Stimulated activated CD8-positive, alpha-beta memory T cell treated with anti-CD3 and anti-CD28 coated beads, Interleukin-4, amount 100 ng/mL, for 48 hours (primary cell): ENCODE measurements around the gene ST6GALNAC5.
"Not testable (repeated sequence)": the region's sequence is repeated elsewhere in the genome, so short reads cannot be mapped to it uniquely, and the experiment has no call there.

Source experiments
- DNase-seq: peaks from one replicate; pipeline ENCODE4 v3.0.0-alpha.2; 2020

The ST6GALNAC5 gene

DNA sequence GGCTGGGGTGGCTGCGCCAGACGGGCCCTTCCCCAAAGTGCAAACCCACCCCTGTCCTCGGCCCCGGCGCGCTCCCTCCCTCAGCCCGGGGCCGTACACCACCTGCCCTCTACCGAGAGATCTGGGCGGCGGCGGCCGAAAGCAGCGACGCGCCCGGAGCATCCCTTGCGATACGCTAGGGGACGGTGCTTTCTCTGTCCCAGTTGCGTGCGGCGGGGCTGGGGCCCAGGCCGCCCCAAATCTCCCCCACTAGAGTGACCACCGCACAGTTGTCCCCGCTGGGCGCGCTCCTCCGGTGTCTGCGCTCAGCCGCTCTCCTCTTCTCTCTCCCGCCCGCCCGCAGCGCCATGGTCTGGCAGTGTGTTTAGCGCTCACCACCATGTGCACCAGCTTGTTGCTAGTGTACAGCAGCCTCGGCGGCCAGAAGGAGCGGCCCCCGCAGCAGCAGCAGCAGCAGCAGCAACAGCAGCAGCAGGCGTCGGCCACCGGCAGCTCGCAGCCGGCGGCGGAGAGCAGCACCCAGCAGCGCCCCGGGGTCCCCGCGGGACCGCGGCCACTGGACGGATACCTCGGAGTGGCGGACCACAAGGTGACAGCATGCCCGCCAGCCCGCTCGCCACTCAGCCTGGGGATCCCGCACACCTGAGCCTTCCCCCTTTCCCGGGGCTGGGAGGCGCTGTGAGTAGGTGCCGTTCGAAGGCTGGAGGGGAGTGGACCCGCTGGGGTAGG lies 1.0 kb downstream of the ST6GALNAC5 start:
- peak; percentile 46 for DNase-seq

DNA sequence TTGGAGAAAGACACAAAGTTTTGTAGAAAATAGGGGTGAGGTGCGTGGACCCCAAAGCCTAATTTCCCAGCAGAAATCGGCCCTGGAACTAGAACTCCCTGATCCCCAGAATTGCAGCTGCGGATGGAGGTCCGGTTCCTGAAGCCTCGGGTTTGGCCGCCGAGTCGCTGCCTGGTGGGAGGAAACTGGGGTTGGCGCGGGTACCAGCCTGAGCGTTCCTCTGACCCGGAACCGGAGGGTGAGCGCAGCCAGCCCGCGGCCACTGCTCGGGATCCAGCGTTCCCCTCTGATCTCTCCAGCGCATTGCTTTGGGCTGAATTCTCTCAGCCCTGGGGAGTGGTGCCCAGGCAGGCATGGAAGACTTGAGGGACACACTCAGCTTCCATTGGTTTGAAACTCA lies 1.6 kb downstream of the ST6GALNAC5 start:
- no peak for DNase-seq

DNA sequence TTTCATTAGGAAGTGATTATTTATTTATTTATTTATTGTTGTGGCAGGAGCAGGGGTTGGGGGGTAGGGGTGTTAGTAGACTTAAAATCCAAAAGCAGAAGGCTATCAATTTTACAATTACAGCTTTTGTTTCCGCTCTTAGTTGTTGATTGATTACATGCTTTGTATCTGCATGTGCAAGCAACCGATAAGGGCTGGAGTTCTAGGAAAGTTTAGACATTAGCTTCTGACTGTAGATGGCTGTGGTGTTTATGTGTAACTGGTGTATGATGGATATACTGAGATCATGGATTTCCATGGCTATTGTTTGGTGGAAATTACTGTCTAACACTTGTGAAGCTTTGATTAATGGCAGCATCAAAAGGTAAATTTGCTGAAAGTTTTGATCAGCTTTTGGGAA lies 2.8 kb downstream of the ST6GALNAC5 start:
- no peak for DNase-seq

DNA sequence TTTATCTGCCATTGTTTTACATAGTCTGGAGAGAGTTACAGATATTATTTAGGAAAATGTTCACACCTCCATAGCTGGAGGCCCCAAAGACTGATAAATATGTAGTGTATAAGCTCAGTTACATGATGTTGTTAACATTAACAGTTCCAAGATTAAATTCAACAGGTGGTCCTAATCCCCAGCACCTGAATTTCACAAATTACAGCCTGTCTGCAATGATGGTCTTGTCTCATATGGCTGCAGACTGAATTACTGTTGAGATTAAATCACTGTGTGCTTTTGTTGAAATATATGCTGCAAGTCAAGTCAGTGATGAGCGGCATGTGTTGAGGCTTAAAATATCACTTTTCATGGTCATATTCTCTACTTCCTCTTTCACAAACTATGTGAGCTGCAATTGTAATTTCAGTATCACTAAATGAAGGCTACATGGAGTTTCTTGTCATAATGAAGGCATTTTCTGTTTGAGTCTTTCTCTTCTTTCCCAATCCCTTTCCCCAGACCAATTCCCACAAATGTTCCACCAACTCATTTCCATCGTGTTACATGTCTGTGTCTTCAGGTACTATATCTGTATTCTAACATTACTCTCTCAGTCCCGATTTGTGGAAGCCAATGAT lies 4.2 kb downstream of the ST6GALNAC5 start:
- DNase-seq = no peak

DNA sequence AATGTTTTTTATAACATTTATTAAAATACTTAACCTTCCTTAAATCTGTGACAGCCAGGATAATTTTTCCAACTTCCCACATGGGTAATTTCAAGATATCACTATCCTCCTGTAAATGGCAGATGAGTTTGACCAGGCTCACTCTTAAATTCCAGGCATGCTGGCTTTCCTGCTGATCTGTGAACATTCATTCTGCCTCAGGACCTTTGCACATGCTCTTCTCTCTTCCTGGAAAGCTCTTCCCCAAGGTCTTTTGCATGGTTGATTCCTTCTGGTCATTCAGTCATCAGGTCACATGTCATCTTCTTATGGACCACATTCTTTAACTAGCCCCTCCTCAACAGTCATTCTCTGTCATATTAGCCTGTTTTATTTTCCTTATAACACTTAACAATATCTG lies 5.7 kb downstream of the ST6GALNAC5 start:
- no peak for DNase-seq

- no peak for DNase-seq
Measured at GRCh38 chr1:76876655-76877395, 9.5 kb downstream of the ST6GALNAC5 start.

GRCh38 chr1:76879014-76879413 lies 11.7 kb downstream of the ST6GALNAC5 start:
- DNase-seq = not testable (repeated sequence)

GRCh38 chr1:76881762-76882161 lies 14.5 kb downstream of the ST6GALNAC5 start:
- no peak for DNase-seq

DNA sequence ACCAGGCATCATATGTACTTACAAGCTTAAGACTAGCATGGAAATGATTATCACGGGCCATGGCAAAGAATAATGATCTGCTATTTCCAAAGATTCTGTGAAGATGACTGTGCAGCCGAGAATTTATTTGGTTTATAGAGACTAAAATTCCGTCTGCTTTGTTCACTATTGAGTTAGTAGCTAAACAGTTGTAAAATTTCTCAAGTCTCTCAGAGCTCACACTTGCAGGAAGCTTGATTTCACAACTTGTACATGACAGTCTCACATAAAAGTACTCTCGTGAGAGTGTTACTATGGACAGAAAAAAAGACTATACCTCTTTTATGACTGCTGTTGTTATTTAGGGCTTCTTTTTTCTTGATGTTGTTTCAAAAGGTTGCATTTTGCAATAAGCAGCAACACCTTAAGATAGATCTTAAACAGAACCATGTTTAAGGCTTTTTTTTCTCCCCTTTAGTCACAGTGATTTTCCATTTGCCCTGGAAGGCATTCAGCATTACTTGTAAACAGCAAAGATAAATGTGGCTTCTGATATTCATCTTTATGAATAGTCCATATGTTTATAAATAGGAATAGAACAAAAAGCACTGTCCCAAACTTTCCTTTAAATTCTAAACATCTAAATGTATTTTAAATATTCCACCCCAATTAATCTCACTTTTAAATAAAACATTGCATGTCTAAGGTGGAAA lies 24.8 kb downstream of the ST6GALNAC5 start:
- no peak for DNase-seq

DNA sequence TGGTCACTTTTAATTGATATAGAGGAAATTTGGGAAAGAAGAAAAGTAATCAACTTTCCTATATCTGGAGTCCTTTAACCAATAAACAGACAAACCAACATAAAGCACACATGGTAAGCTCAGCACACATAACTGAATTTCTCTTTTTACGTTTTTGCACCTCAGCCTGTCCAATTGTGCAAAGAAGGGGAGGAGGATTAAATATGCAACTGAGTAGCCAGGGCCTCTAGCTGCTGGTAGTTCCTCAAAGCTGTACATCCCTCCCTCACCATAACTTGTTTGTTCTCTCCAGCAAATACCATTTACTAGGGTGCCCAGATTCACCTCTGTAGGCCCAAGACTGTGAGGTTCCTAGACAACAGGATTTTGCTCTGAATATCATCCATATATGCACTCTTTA lies 25.4 kb downstream of the ST6GALNAC5 start:
- no peak for DNase-seq

- peak; percentile 39 for DNase-seq
Measured at GRCh38 chr1:76901158-76901767, 34.0 kb downstream of the ST6GALNAC5 start.

GRCh38 chr1:76905876-76906595 lies 38.8 kb downstream of the ST6GALNAC5 start:
- no peak for DNase-seq

- no peak for DNase-seq
Measured at GRCh38 chr1:76909311-76909710, 42.0 kb downstream of the ST6GALNAC5 start.

GRCh38 chr1:76919085-76919484 lies 51.8 kb downstream of the ST6GALNAC5 start:
- DNase-seq = no peak

DNA sequence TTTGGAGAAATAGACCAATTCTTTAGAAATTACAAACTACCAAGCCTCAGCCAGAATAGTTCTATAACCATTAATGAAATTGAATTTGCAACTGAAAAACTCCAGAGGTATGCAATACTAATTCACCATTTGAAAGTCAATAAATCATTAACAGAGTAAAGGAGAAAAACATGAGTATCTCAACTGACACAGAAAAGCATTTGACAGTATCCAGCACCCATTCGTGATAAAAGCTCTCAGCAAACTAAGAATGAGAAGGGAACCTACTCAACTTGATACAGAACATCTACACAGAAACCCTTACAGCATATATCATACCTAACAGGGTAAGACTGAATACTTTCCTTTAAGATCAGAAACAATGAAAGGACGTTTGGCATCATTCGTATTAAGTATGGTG lies 54.3 kb downstream of the ST6GALNAC5 start:
- no peak for DNase-seq

DNA sequence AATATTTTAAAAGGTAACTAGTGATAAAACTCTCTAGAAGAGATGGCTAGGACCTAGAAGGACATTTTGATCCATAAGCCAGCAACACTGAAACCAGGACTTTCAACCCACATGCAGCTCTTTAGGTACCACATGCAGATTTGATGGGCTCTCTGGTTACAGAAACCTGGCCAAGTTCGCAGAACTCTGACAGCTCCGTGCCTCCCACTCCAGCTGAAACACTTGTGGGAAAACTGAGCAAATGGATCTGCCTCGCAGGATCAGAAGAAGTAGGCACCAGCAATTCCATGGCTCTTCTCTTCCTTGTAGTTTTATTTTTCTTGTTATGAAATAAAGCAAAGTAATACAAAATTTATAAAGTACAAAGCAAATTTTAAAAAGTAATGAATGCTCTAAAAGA lies 58.5 kb downstream of the ST6GALNAC5 start:
- no peak for DNase-seq

GRCh38 chr1:76928522-76928921 lies 61.2 kb downstream of the ST6GALNAC5 start:
- DNase-seq = no peak

- no peak for DNase-seq
Measured at GRCh38 chr1:76929136-76929535, 61.9 kb downstream of the ST6GALNAC5 start.

DNA sequence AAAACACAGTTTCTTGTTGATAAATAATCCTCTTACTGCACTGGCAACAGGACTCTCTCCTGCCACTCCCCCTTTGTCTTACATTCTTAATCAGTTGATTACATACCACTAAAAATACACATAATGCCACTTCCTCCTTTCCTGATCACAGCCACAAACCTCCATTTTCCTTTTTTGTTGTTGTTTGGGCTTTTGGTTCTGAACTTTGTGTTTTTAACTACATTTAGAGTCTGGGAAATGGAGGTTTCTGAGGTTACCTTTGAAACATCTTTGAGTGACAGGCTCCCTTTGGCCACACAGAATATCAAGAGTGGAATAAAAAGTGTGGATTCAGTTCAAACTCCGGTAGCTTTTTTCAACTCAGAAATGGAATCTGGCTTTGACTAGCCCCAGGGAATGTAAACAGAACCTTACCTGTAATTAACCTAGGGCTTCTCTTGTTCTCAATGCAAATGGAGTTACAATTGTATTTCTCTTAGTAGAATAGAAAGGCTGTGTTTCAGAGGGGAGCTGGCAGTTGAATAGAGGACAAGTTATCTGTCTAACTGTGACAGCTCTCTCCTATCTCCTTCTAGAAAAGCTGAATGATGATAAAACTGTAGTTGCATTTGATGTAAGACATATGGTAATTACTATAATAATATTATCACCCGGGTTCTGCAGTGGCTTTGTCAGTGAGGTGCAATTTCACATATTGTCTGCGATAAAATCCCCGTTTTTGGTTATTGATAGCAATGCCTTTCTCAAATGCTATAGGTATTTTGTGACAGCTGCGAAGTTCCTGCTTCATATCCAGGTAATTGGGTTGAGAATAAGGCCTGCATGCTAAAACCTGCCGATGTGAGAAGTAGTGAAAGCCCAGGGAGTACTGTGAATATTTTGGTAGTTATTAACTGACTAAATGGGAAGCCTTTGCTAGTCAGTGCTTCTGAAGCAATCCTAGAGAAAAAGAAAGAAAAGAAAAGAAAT lies 66.9 kb downstream of the ST6GALNAC5 start:
- no peak for DNase-seq

GRCh38 chr1:76938304-76938703 lies 71.0 kb downstream of the ST6GALNAC5 start:
- DNase-seq = no peak
